GM18858 (cell line): ENCODE data around the gene LCN12.

Experiments used
- ATAC-seq: cut with Tn5 transposase; IDR thresholded peaks from one replicate; pipeline ENCODE4 v1.9.1; 2021; ENCODE audit not compliant: unreplicated experiment

LCN12 gene

DNA sequence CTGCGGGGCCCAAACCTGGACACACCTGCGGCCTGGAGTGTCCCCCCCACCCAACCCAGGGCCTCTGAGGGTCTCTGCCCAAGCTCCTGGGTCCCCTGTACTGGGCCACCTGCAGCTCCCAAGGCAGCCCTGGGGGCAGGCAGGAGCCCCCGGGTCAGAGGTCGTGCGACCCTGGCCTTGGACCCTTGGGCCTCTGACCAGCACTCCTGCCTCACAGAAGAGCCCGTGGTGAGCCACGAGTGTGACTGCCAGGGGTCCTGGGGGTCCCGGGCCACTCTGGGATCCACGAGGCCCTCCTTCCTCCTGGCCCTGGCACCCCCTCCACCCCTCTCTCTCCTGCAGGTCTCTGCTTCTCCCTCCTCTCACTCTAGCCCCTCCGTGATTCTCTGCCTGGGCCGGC, 20.3 kb downstream of the LCN12 start:
- ATAC-seq = no peak

DNA sequence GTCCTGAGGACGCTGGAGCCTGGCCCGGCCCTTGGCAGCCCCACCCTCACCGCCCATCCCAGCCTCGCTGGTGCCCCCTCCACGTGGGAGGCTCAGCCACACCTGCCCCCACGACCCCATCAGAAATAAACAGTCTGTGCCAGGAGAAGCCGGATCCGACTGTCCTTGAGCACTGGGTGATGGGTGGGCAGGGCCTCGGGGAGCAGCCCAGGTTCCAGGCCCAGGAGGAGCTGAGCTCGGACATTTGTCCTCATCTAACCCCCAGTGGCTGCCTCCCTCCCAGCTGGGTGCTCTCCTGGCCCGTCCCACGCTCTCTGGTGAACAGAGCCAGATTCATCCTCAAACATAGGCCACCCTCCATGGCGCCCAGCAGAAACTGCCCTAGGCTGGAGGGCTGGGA, 20.7 kb downstream of the LCN12 start:
- no peak for ATAC-seq

- no peak for ATAC-seq
Measured at GRCh38 chr9:136973618-136974617, 21.8 kb downstream of the LCN12 start.

DNA sequence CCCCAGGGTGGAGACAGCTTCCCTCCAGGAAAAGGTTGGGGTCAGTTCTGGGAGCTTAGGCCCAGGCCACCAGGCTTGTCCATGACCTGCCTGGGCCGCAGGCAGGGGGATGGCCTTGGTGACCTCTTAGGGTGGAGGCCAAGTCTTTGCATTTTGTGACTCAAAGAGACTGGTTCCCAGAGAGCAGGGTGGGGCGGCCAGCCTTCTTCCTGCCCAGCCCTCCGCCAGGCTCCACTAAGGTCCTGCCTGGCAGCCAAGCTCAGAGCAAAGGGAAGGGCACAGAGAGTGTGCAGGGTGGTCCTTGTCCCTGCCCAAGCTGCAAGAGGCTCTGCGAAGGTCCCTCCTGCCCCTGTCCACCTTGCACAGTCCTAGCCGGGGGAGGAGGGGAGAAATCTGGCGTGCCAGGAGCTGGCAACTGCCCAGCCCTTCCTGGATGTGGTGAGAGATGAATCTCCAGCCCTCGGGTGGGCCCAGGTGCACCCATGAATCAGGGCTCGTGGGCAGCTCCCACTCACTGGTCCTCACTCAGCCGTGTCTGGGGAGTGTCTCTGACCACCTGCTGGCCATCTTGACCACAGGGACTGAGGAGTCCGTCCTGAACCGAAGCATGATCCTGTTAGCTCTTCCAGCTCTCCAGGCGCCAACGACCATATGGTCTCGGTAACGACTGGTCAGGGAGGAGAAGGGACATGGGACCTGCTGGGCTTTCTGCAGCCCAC, 22.9 kb downstream of the LCN12 start:
- ATAC-seq = no peak

GRCh38 chr9:136975644-136976043, 23.6 kb downstream of the LCN12 start:
- ATAC-seq = no peak

- no peak for ATAC-seq
Measured at GRCh38 chr9:136977223-136977622, 25.1 kb downstream of the LCN12 start, which contains the start of gene PTGDS. Gene PTGDS, plus strand, starts transcription at chr9:136977504. Its CDS starts 75 bp downstream, at chr9:136977579.

- no peak for ATAC-seq
Measured at GRCh38 chr9:136977649-136978072, 25.6 kb downstream of the LCN12 start.

GRCh38 chr9:136978073-136978864, 26.2 kb downstream of the LCN12 start:
- no peak for ATAC-seq

DNA sequence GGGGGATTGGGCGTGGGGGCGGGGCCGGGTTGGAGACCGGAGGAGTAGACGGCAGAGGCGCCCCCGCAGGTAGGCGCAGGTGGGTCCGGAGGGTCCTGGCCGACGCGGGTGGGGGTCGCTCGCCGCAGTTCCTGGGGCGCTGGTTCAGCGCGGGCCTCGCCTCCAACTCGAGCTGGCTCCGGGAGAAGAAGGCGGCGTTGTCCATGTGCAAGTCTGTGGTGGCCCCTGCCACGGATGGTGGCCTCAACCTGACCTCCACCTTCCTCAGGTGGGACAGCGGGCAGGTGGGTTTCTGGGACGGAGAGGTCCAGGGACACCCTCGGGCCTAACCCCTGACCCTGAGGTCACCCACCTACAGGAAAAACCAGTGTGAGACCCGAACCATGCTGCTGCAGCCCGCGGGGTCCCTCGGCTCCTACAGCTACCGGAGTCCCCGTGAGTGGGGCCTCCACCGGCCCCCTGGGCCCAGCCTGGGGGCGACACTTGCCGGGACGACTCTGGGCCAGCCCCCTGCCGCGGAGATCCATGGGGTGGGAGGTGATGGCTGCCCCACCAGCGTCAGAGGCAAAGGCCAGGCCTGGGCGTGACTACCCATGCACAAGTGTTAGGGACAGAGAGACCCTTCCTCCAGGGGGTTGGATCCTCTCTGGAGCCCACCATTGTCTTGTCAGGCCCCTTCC, 26.9 kb downstream of the LCN12 start:
- ATAC-seq = no peak

GRCh38 chr9:136979769-136980587, 27.9 kb downstream of the LCN12 start:
- no peak for ATAC-seq

DNA sequence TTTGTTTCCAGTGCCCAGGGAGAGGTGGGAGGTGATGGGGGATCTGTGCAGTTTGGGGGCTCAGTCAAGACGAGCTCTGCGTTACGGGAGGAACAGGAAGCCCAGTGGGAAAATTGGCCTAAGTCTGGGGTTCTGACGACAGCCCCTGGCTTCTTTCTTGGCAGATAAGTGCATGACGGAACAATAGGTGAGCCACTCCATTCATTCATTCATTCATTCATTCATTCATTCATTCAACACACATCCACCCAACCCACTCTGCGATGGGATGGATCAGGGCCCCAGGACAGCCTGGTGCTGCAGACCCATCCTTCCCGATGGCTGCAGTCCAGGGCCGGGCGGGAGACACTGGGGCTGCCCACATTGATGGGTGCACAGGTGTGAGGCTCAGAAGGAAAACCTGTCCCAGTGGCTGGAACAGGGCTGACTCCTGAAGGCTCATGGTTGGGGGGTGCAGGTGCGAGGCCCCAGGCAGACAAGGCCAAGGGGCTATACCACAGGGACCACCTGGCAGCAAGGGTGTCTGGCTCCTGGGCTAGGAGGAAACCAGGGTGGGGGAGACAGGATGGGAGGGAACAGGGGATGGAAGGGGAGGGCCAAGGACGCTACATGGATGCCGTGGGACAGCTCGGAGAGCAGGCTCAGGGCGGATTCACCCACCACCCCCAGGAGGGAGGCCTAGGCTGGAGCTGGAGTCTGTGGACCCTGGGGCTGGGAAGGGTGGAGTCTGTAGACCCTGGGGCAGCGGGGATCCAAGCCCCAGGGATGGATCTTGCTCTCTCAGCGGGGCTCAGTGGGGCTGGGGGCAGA, 28.8 kb downstream of the LCN12 start:
- ATAC-seq = no peak

- no peak for ATAC-seq
Measured at GRCh38 chr9:136981588-136982231, 29.6 kb downstream of the LCN12 start.

- no peak for ATAC-seq
Measured at GRCh38 chr9:136982232-136983051, 30.4 kb downstream of the LCN12 start, which contains the start of gene LCNL1. Gene LCNL1, plus strand, starts transcription at chr9:136982993. Its CDS starts 594 bp downstream, at chr9:136983587.

DNA sequence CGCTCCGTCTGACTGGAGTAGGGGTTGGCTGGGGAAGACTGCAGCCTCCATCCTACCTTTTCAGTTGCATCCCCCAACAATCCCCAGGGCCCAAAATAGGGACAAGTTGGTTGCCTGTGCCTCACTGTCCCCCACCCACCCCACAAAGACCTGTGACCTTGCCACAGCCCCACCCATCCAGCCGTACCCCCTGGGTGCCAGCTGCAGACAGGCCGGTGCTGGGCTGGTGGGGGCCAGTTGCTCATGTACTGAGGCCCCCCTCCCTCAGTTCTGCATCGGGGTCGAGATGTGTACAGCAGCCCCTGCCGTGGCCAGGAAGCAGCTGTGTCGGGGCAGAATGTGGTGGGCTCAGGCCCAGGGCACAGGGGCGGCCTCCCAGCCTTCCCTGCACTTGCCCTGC, 31.1 kb downstream of the LCN12 start:
- no peak for ATAC-seq

GRCh38 chr9:136983656-136984314, 31.7 kb downstream of the LCN12 start:
- no peak for ATAC-seq

DNA sequence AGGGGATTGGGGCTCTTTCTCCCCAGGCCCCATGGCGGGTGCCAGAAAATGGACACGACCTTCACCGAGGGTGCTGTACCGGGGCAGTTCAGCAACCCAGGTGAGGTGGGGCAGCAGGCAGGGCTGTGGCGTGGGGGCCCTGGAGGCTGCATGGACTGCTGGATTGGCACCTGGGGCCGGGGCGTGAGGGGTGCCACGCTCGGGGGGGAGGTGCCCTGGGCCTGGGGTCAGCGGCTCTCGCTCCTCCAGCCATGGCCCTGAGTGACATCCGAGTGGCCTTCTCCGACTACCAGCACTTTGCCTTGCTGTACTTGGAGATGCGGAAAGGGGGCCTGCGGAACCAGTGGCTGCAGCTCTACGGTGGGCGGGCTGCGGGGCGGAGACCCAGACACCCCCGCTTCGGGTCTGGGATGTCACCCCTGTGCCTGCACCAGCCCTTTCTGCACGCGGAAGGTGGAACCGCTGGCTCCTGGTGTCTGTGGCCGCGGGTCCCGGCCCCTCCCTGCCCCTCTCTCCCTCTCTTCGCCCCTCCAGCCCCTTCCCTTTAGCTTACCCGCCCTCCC, 32.5 kb downstream of the LCN12 start:
- no peak for ATAC-seq
